ENCODE data around the gene SLFN13.
"Not testable (repeated sequence)": the region's sequence is repeated elsewhere in the genome, so short reads cannot be mapped to it uniquely, and the experiment has no call there.

Gene SLFN13

GRCh38 chr17:35477248-35477647 lies 28.7 kb upstream of the SLFN13 start:
- Histone ChIP-seq H3K9me3 (ENCODE audit: severe bottlenecking) (no peaks in the 10 kb centered on the region), H3K4me3 (ENCODE audit: severe bottlenecking) (no peak overlapping the region), H3K27me3 (ENCODE audit: insufficient read depth, poor library complexity, severe bottlenecking) (peaks cover 65% of the 10 kb centered on the region), H3K36me3 (ENCODE audit: low read depth) (no peaks in the 10 kb centered on the region), H3K4me1 (ENCODE audit: insufficient read depth, poor library complexity, severe bottlenecking) (no peaks in the 10 kb centered on the region), H3K27ac (ENCODE audit: poor library complexity, severe bottlenecking) (no peak overlapping the region)
- no peak for DNase-seq (ENCODE audit: low spot score)
- TF ChIP-seq CTCF (IDR thresholded peaks at IDR 0.05; ENCODE audit: poor library complexity, severe bottlenecking): no peak
- ATAC-seq (ENCODE audit: low read depth): no peak

GRCh38 chr17:35476283-35476820 lies 27.8 kb upstream of the SLFN13 start:
- Histone ChIP-seq H3K4me1 (ENCODE audit: insufficient read depth, poor library complexity, severe bottlenecking) (no peaks in the 10 kb centered on the region), H3K36me3 (ENCODE audit: low read depth) (no peaks in the 10 kb centered on the region), H3K9me3 (ENCODE audit: severe bottlenecking) (no peaks in the 10 kb centered on the region), H3K4me3 (ENCODE audit: severe bottlenecking) (no peak overlapping the region), H3K27me3 (ENCODE audit: insufficient read depth, poor library complexity, severe bottlenecking) (peaks cover 66% of the 10 kb centered on the region), H3K27ac (ENCODE audit: poor library complexity, severe bottlenecking) (no peak overlapping the region)
- ATAC-seq (ENCODE audit: low read depth) (no peak), DNase-seq (ENCODE audit: low spot score) (no peak)
- TF ChIP-seq CTCF (IDR thresholded peaks at IDR 0.05; ENCODE audit: poor library complexity, severe bottlenecking): no peak

- H3K4me1 ChIP-seq (ENCODE audit: insufficient read depth, poor library complexity, severe bottlenecking): no peaks in the 10 kb centered on the region
- no peak for TF ChIP-seq CTCF (IDR thresholded peaks at IDR 0.05; ENCODE audit: poor library complexity, severe bottlenecking)
- peaks cover 14% of the 10 kb centered on the region for H3K27me3 ChIP-seq (ENCODE audit: insufficient read depth, poor library complexity, severe bottlenecking)
- H3K9me3 ChIP-seq (ENCODE audit: severe bottlenecking): no peaks in the 10 kb centered on the region
- no peak overlapping the region for H3K4me3 ChIP-seq (ENCODE audit: severe bottlenecking)
- no peak for ATAC-seq (ENCODE audit: low read depth)
- no peak for DNase-seq (ENCODE audit: low spot score)
- H3K36me3 ChIP-seq (ENCODE audit: low read depth): no peaks in the 10 kb centered on the region
- H3K27ac ChIP-seq (ENCODE audit: poor library complexity, severe bottlenecking): no peak overlapping the region
Measured at GRCh38 chr17:35468475-35468874, 19.9 kb upstream of the SLFN13 start.

GRCh38 chr17:35467824-35468223 lies 19.3 kb upstream of the SLFN13 start:
- H3K4me3 ChIP-seq (ENCODE audit: severe bottlenecking): no peak overlapping the region
- H3K4me1 ChIP-seq (ENCODE audit: insufficient read depth, poor library complexity, severe bottlenecking): no peaks in the 10 kb centered on the region
- H3K27me3 ChIP-seq (ENCODE audit: insufficient read depth, poor library complexity, severe bottlenecking): peaks cover 19% of the 10 kb centered on the region
- ATAC-seq (ENCODE audit: low read depth) (no peak), DNase-seq (ENCODE audit: low spot score) (no peak)
- TF ChIP-seq CTCF (IDR thresholded peaks at IDR 0.05; ENCODE audit: poor library complexity, severe bottlenecking): no peak
- no peaks in the 10 kb centered on the region for H3K36me3 ChIP-seq (ENCODE audit: low read depth)
- H3K27ac ChIP-seq (ENCODE audit: poor library complexity, severe bottlenecking): no peak overlapping the region
- no peaks in the 10 kb centered on the region for H3K9me3 ChIP-seq (ENCODE audit: severe bottlenecking)

GRCh38 chr17:35460354-35460851 lies 11.8 kb upstream of the SLFN13 start:
- DNase-seq (ENCODE audit: low spot score) (peak; percentile 73), ATAC-seq (ENCODE audit: low read depth) (peak; percentile 96)
- Histone ChIP-seq H3K27ac (ENCODE audit: poor library complexity, severe bottlenecking) (no peak overlapping the region), H3K9me3 (ENCODE audit: severe bottlenecking) (no peaks in the 10 kb centered on the region), H3K4me3 (ENCODE audit: severe bottlenecking) (peak overlapping the region; percentile 10), H3K27me3 (ENCODE audit: insufficient read depth, poor library complexity, severe bottlenecking) (peaks cover 65% of the 10 kb centered on the region), H3K4me1 (ENCODE audit: insufficient read depth, poor library complexity, severe bottlenecking) (no peaks in the 10 kb centered on the region), H3K36me3 (ENCODE audit: low read depth) (no peaks in the 10 kb centered on the region)
- TF ChIP-seq CTCF (IDR thresholded peaks at IDR 0.05; ENCODE audit: poor library complexity, severe bottlenecking): no peak

GRCh38 chr17:35454035-35454434 lies 5.5 kb upstream of the SLFN13 start:
- not testable (repeated sequence) for H3K4me3 ChIP-seq (ENCODE audit: severe bottlenecking); ATAC-seq (ENCODE audit: low read depth); H3K9me3 ChIP-seq (ENCODE audit: severe bottlenecking); H3K4me1 ChIP-seq (ENCODE audit: insufficient read depth, poor library complexity, severe bottlenecking); H3K36me3 ChIP-seq (ENCODE audit: low read depth); H3K27ac ChIP-seq (ENCODE audit: poor library complexity, severe bottlenecking); DNase-seq (ENCODE audit: low spot score)
- H3K27me3 ChIP-seq (ENCODE audit: insufficient read depth, poor library complexity, severe bottlenecking): peaks cover 62% of the 10 kb centered on the region
